GM10248 (cell line): Measurements from ENCODE around the gene PCSK6.

Experiments
- CTCF ChIA-PET: fragments of 300-600 bp; sonication (Branson Sonifier 250); formaldehyde crosslinking; extraction: SDS; loops from one replicate; lab custom pipeline; 2021; ENCODE audit warnings: antibody characterized with exemption; lab: Yijun Ruan, JAX
- POLR2A ChIA-PET: fragments of 350-650 bp; sonication (Branson Sonifier 250); formaldehyde crosslinking; extraction: SDS; loops from one replicate; lab custom pipeline; 2020; ENCODE audit warnings: antibody characterized with exemption; lab: Yijun Ruan, JAX
- DNase-seq: peaks from one replicate; pipeline ENCODE4 v3.0.0; 2012; ENCODE audit errors: extremely low spot score
- TF ChIP-seq, protein P1 (sequence below): IDR thresholded peaks from 2 replicates; pipeline ENCODE4 v1.5.1; 2012; ENCODE audit warnings: mild to moderate bottlenecking, low read depth; ENCODE audit errors: extremely low read depth, missing control alignments, control extremely low read depth

Gene PCSK6

DNA sequence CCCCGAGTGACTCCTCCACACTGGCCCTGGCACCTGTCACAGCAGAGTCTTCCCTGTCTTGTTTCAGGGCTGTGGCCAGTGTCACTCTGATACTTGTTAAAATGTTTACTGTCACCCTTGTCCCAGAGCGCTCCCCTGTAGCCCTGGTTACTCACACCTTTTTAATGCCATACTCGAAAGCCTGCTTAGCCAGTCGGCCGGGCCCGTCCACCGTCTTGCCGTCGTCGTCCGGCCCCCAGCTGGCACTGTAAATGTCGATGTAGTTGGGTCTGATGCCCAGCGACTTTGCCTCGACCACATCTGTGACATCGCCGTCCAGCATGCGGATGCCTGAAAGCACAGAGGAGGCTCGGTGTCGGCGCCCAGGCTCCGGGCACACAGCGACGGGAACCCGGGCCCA, 91.3 kb downstream of the PCSK6 start:
- CTCF ChIA-PET, result no interaction called here
- TF ChIP-seq, protein P1, sequence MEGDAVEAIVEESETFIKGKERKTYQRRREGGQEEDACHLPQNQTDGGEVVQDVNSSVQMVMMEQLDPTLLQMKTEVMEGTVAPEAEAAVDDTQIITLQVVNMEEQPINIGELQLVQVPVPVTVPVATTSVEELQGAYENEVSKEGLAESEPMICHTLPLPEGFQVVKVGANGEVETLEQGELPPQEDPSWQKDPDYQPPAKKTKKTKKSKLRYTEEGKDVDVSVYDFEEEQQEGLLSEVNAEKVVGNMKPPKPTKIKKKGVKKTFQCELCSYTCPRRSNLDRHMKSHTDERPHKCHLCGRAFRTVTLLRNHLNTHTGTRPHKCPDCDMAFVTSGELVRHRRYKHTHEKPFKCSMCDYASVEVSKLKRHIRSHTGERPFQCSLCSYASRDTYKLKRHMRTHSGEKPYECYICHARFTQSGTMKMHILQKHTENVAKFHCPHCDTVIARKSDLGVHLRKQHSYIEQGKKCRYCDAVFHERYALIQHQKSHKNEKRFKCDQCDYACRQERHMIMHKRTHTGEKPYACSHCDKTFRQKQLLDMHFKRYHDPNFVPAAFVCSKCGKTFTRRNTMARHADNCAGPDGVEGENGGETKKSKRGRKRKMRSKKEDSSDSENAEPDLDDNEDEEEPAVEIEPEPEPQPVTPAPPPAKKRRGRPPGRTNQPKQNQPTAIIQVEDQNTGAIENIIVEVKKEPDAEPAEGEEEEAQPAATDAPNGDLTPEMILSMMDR, result no peak
- no peak for DNase-seq
- POLR2A ChIA-PET, result no interaction called here

DNA sequence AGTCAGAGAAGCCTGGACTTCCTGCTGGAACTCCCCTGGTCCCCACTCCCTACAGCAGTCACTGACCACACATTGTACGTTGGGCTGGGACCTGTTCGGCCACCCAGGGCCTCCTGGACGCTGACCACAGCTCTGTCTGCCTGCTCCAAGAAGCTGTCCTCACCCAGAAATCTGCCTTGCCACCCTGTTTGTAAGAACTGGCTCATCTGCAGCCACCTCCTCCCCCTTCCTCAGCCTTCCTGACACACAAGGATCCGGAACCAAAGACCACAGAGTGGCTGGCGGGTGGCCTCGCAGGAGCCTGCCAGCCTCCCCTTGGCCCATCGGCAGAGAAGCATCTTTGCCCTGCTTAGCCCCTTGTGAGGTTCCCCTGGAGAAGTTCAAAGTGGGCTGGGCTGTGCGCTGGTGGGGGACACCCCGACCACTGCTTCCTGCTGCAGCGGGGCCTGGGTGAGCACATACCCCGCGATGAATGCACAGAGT, 91.9 kb downstream of the PCSK6 start:
- TF ChIP-seq, protein P1, result no peak
- ChIA-PET POLR2A (no interaction called here), CTCF (interaction anchor here (4.5 kb wide), 1 partner anchor 9 kb away, joined by 17 read pairs; no protein-coding TSS in a partner anchor)
- DNase-seq, result no peak

DNA sequence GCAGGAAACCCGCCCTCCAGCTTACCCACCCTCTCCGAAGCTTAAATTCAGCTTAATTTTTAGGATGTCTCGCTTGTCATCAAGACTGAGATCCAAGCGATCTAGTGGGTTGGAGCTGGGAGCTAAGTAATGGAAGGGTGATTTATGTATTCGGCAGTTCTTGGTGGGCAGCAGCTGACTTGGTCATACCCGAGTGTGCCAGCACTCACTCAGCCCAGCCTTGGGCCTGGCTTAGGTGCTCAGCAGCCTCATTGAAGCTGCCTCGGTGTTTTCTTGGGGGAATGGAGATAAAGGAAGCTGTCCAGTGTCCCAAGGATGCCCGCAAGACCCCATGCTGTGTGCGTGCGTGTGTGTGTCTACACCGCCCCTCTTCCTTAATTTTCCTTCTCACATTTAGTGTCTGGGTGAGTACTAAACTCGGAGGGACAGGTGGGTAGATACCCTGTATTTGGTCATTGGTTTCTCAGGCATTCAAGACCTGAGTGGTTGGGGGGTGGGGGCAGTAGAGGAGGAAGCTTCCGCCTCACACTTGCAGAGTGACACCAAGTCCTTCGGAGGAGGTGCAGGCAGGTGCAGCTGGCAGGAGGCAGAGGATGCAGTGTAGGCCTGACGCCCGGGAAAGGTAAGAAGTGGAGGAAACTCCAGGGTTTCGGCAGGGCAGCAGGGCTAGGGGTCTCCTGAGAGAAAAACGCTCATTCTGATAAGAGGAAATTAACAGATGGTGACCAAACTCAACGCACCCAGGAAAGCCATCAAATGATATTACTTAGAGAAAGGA, 92.8 kb downstream of the PCSK6 start:
- TF ChIP-seq, protein P1, result no peak
- CTCF ChIA-PET, result interaction anchor here (4.5 kb wide), 1 partner anchor 10 kb away, joined by 17 read pairs; no protein-coding TSS in a partner anchor
- no peak for DNase-seq
- POLR2A ChIA-PET, result no interaction called here

DNA sequence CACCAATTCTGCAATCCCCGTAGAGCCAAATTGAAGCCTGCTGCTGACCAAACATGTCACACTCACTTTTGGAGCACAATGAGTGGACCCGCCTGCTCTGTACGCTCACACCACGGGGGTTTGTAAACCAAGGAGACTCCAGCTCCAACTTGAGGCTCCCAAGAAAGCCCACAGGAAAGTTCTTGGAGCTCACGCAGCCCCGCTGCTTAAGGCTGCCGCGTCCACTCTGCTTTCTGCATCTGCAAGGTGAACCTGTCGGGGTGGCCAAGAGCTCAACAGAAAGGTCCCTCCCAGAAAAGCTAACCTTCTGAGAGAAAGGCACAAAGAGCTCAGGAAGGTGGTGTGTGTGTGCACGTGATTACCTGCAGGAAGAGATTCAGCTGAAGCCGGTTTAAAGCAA, 94.9 kb downstream of the PCSK6 start:
- POLR2A ChIA-PET, result no interaction called here
- CTCF ChIA-PET, result interaction anchor here (4.5 kb wide), 1 partner anchor 12 kb away, joined by 17 read pairs; no protein-coding TSS in a partner anchor
- TF ChIP-seq, protein P1, result no peak
- no peak for DNase-seq

DNA sequence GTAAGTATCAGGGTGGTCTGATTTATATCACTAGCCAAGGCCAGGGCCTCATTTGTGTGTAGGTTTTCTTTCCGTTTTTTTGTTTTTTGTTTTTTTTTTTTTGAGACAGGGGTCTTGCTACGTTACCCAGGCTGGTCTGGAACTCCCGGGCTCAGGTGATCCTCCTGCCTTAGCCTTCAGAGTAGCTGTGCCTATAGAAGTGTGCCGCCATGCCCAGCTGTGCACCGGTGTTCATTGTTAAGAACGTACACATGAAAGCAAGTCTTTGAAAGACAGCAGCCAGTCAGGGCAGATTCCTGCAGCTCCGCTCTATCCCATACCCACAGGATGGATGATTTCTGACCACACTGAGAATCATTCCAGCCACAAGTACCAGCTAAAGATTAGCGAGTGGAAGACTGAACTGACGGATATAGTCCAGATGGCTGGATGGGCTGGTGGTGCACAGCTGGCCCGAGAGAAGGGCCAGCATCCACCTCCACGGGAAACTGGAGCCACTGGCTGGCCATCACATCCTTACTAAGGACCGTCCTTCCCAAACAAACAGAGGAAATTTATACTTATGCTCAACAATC, 95.4 kb downstream of the PCSK6 start:
- POLR2A ChIA-PET, result no interaction called here
- DNase-seq, result no peak
- CTCF ChIA-PET, result interaction anchor here (4.5 kb wide), 1 partner anchor 12 kb away, joined by 17 read pairs; no protein-coding TSS in a partner anchor
- TF ChIP-seq, protein P1, result no peak

DNA sequence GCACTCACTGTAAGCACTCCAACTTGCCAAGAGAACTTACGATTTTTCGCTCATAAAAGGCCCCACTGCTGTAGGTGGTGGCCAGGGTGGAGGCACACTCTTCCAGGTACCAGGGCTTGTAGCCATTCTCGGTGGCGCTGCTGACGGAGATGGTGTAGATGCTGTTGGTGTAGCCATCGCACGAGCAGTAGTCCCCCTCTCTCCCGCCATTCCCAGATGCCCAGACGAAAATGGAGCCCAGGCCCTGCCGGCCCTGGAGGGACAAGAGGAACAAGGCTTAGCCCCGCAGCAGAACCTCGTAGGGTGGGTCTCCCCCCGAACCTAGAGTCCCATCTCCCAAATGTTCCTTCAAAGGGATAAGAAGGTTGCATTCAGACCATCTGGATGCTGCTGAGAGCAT, 96.3 kb downstream of the PCSK6 start:
- TF ChIP-seq, protein P1, result no peak
- POLR2A ChIA-PET, result no interaction called here
- CTCF ChIA-PET, result interaction anchor here (4.5 kb wide), 1 partner anchor 13 kb away, joined by 17 read pairs; no protein-coding TSS in a partner anchor
- no peak for DNase-seq
